Testis (tissue), 2 donors: ENCODE data around the gene MEGF8.
"Not testable (repeated sequence)": the region's sequence is repeated elsewhere in the genome, so short reads cannot be mapped to it uniquely, and the experiment has no call there.

ENCODE experiments used
- POLR2A ChIP-seq: fragments of 450-650 bp; IDR thresholded peaks from one replicate; pipeline ENCODE4 v1.6.1; 2017; ENCODE audit warnings: antibody characterized with exemption, mild to moderate bottlenecking, moderate library complexity
- TF ChIP-seq, protein P1 (sequence below), 3 experiments: fragments of 450-650 bp in 2 of 3; fragments of 200-600 bp in 1 of 3; sonication (generic) in 1 of 3; IDR thresholded peaks; one replicate each; pipeline ENCODE4 v1.5.1; 2016 to 2019; ENCODE audit warnings: antibody characterized with exemption in 3 of 3, mild to moderate bottlenecking in 2 of 3, moderate library complexity in 1 of 3

DNA sequence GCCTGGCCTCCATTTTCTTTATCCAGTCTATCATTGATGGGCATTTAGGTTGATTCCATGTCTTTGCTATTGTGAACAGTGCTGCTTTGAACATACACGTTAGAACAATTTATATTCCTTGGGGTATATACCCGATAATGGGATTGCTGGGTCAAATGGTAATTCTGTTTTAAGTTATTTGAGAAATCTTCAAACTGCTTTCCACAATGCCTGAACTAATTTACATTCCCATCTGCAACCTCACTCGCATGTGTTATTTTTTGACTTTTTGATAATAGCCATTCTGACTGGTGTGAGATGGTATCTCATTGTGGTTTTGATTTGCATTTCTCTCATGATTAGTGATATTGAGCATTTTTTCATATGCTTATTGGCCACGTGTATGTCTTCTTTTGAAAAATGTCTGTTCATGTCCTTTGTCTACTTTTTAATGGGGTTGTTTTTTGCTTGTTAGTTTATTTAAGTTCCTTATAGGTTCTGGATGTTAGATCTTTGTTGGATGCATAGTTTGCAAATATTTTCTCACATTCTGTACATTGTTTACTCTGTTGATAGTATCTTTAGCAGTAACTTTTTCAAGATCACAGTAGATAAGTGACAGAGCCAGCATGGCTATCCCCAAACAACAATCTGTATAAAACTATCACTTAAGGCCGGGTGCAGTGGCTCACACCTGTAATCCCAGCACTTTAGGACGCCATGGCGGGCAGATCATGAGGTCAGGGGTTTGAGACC lies 13.9 kb downstream of the MEGF8 start:
- TF ChIP-seq, protein P1, sequence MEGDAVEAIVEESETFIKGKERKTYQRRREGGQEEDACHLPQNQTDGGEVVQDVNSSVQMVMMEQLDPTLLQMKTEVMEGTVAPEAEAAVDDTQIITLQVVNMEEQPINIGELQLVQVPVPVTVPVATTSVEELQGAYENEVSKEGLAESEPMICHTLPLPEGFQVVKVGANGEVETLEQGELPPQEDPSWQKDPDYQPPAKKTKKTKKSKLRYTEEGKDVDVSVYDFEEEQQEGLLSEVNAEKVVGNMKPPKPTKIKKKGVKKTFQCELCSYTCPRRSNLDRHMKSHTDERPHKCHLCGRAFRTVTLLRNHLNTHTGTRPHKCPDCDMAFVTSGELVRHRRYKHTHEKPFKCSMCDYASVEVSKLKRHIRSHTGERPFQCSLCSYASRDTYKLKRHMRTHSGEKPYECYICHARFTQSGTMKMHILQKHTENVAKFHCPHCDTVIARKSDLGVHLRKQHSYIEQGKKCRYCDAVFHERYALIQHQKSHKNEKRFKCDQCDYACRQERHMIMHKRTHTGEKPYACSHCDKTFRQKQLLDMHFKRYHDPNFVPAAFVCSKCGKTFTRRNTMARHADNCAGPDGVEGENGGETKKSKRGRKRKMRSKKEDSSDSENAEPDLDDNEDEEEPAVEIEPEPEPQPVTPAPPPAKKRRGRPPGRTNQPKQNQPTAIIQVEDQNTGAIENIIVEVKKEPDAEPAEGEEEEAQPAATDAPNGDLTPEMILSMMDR (IDR thresholded peaks at IDR 0.05) = not testable (repeated sequence)
- TF ChIP-seq POLR2A = not testable (repeated sequence)
